ENCODE measurements around the gene SAMD4A. TPM values are rescaled to one million over a fixed set of nuclear protein-coding genes. Genes with fewer than 3 reads are reported as not detected.

SAMD4A gene
- total and polyA plus RNA-seq, 2 experiments from 2014 or later = 7.2 to 33.0 TPM

DNA sequence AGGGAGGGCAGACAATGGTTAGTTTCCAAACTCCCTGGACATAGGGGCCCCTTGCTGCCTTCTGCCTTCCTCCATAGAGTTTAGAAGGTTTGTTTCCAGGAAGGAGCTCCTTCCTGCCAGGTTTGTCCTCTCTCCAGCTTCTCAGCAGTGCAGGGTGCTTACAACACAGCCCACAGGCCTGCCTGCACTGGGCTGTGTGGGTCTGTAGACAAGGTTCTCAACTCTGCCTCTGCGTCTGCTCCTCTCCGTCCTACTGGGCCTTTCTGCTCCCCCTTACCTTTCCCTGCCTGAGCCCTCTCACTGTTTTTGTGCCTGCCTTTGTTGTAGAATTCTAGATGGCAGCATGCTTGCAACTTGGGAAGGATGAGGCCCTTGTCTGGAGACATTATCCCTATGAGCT is 124.0 kb downstream of the SAMD4A start:
- H3K4me2 ChIP-seq (ENCODE audit: unreplicated experiment) = no peak overlapping the region
- H3K9ac ChIP-seq = no peak overlapping the region
- H3K79me2 ChIP-seq (ENCODE audit: insufficient read depth) = peaks cover 91% of the 10 kb centered on the region
- no peak for DNase-seq
- H3K9me2 ChIP-seq (ENCODE audit: insufficient read depth) = no peaks in the 10 kb centered on the region
- no peaks in the 10 kb centered on the region; the same call in 1 of the 2 replicates for H4K20me1 ChIP-seq (ENCODE audit: insufficient read depth)
- H3K36me3 ChIP-seq (ENCODE audit: low read depth) = no peaks in the 10 kb centered on the region
- peaks cover 34% of the 10 kb centered on the region for H3K4me1 ChIP-seq (ENCODE audit: insufficient read depth)
- no peaks in the 10 kb centered on the region for H3K27me3 ChIP-seq (replicated peaks; ENCODE audit: insufficient read depth)
- H2AFZ ChIP-seq = no peak overlapping the region
- in situ Hi-C loops (cut with MboI) = no loop called here
- no peak for TF ChIP-seq EZH2phosphoT487 (IDR thresholded peaks at IDR 0.05; ENCODE audit: insufficient read depth, low read depth)
- no peak for TF ChIP-seq EZH2 (IDR thresholded peaks at IDR 0.05; ENCODE audit: insufficient read depth, poor library complexity, severe bottlenecking)
- no peaks in the 10 kb centered on the region for H3K9me3 ChIP-seq (ENCODE audit: low read depth)
- H3K27ac ChIP-seq = no peak overlapping the region
- WGBS, 2 experiments (ENCODE audit: low coverage in 1 of 2, low lambda C conversion rate in 2 of 2, missing lambda C conversion rate in 2 of 2) = 98 to 100% methylated on average over 2 of the region's 2 CpGs
- peaks cover 16% of the 10 kb centered on the region for H3F3A ChIP-seq (ENCODE audit: insufficient read depth)
- no peak overlapping the region for H3K4me3 ChIP-seq

DNA sequence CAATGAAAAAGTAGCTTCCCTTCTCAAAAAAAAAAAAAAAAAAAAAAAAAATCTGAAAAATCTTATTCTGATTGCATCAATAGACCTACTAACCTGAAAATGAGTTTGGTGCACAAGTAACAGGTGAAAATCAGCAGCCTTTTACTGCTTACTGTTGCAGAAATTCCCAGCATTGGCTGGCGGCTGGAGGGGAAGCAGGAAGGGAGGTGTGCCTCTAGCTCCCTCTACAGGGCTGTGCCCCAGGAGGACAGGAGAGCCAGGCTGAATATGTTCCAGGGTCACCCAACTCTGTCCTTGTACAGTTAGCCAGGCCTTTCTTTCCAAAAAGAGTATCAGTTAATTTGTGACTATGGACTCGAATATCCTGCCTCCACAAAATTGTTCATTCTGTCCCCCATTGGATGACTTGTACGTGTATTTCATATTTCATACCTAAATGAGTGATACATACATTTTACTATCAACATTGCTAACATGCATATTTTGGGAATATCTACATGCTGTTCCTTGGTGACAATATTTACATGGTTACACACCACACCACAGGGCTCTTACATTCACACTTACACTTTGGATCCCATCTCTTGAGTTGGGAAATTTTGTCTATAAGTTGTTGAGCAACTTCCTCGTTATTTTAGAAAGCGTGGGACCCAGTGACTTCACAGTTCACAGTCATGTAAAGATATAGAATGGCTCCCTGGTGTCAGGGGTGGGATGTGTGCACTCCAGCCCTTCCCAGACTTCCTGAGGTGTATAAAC is 124.8 kb downstream of the SAMD4A start:
- in situ Hi-C loops (cut with MboI) = no loop called here
- Histone ChIP-seq H3K4me3 (no peak overlapping the region), H3K4me1 (ENCODE audit: insufficient read depth) (peaks cover 26% of the 10 kb centered on the region), H3K9me3 (ENCODE audit: low read depth) (no peaks in the 10 kb centered on the region), H3K36me3 (ENCODE audit: low read depth) (no peaks in the 10 kb centered on the region), H2AFZ (no peak overlapping the region), H3K79me2 (ENCODE audit: insufficient read depth) (peaks cover 97% of the 10 kb centered on the region), H3K9me2 (ENCODE audit: insufficient read depth) (no peaks in the 10 kb centered on the region), H3K27ac (peak overlapping the region; percentile 53), H3K9ac (peak overlapping the region; percentile 40; the same call in 1 of the 2 replicates), H4K20me1 (ENCODE audit: insufficient read depth) (no peaks in the 10 kb centered on the region; the same call in 1 of the 2 replicates), H3K4me2 (ENCODE audit: unreplicated experiment) (no peak overlapping the region), H3F3A (ENCODE audit: insufficient read depth) (peaks cover 8% of the 10 kb centered on the region), H3K27me3 (replicated peaks; ENCODE audit: insufficient read depth) (no peaks in the 10 kb centered on the region)
- DNase-seq = peak; percentile 85
- TF ChIP-seq EZH2phosphoT487 (IDR thresholded peaks at IDR 0.05; ENCODE audit: insufficient read depth, low read depth) (no peak), EZH2 (IDR thresholded peaks at IDR 0.05; ENCODE audit: insufficient read depth, poor library complexity, severe bottlenecking) (no peak)
- WGBS, 2 experiments (ENCODE audit: low coverage in 1 of 2, low lambda C conversion rate in 2 of 2, missing lambda C conversion rate in 2 of 2) = 29% methylated on average over 5 of the region's 5 CpGs

DNA sequence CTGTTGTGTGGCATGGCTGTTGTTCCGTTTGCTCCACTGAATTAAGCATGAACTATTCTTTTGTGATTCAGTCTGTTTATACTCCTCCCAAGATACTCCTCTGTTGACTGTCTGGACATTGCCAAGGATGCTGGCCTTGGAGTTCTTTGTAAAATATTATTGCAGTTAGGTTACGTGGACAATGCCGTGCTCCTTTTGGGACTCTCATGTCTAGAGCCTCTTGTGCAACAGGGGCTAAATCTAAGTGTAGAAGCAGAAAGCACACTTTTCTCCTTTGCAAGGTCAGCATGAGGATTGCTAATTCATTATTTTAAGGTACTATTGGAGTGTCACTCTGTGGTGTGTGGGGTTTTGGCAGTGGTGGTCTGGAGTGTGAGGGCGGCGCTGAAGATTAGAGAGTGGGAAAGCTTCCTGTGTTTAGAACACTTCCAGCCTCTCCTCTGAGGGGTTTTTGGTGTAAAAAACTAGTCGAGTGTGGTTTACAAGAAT is 125.4 kb downstream of the SAMD4A start:
- H4K20me1 ChIP-seq (ENCODE audit: insufficient read depth) = no peaks in the 10 kb centered on the region; the same call in 1 of the 2 replicates
- 58 to 60% methylated on average over 6 of the region's 6 CpGs for WGBS, 2 experiments (ENCODE audit: low coverage in 1 of 2, low lambda C conversion rate in 2 of 2, missing lambda C conversion rate in 2 of 2)
- H3K79me2 ChIP-seq (ENCODE audit: insufficient read depth) = peaks cover 97% of the 10 kb centered on the region

DNA sequence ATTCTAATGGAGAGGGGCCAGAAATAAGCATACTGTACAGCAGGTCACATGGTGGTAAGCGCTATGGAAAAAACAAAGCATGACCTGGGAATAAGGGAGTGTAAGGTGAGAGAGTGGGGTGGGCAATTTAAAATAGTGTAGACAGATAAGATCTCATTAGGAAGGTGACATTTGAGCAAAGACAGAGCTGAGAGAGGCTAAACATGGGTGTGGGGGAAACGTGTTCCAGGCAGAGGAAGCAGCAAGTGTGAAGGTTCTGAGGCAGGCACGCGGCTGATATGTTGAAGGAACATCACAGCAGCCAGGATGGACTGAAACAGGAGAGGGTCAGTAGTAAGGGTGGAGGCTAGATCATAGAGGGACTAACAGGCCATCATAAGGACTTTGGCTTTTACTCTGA is 126.8 kb downstream of the SAMD4A start:
- H3K36me3 ChIP-seq (ENCODE audit: low read depth) = no peaks in the 10 kb centered on the region

More for the DNA sequence above, 125.4 kb downstream of the SAMD4A start:
- peaks cover 2% of the 10 kb centered on the region for H3F3A ChIP-seq (ENCODE audit: insufficient read depth)
- H3K4me1 ChIP-seq (ENCODE audit: insufficient read depth) = peaks cover 20% of the 10 kb centered on the region
- H3K4me3 ChIP-seq = no peak overlapping the region
- peak overlapping the region; percentile 53 for H3K27ac ChIP-seq
- no peaks in the 10 kb centered on the region for H3K9me2 ChIP-seq (ENCODE audit: insufficient read depth)
- no peak overlapping the region for H3K4me2 ChIP-seq (ENCODE audit: unreplicated experiment)
- in situ Hi-C loops (cut with MboI) = no loop called here
- H2AFZ ChIP-seq = no peak overlapping the region
- no peaks in the 10 kb centered on the region for H3K27me3 ChIP-seq (replicated peaks; ENCODE audit: insufficient read depth)
- no peak for TF ChIP-seq EZH2phosphoT487 (IDR thresholded peaks at IDR 0.05; ENCODE audit: insufficient read depth, low read depth)
- H3K9me3 ChIP-seq (ENCODE audit: low read depth) = no peaks in the 10 kb centered on the region
- no peak for DNase-seq
- H3K9ac ChIP-seq = peak overlapping the region; percentile 40; the same call in 1 of the 2 replicates
- no peaks in the 10 kb centered on the region for H3K36me3 ChIP-seq (ENCODE audit: low read depth)

More for the DNA sequence above, 126.8 kb downstream of the SAMD4A start:
- Histone ChIP-seq H3K27me3 (replicated peaks; ENCODE audit: insufficient read depth) (no peaks in the 10 kb centered on the region), H3K27ac (no peak overlapping the region), H3K4me1 (ENCODE audit: insufficient read depth) (peaks cover 10% of the 10 kb centered on the region), H3K4me3 (no peak overlapping the region), H3K9me3 (ENCODE audit: low read depth) (no peaks in the 10 kb centered on the region), H3K9ac (no peak overlapping the region), H3K9me2 (ENCODE audit: insufficient read depth) (no peaks in the 10 kb centered on the region), H3K4me2 (ENCODE audit: unreplicated experiment) (no peak overlapping the region), H4K20me1 (ENCODE audit: insufficient read depth) (no peaks in the 10 kb centered on the region; the same call in 1 of the 2 replicates), H3K79me2 (ENCODE audit: insufficient read depth) (peaks cover 94% of the 10 kb centered on the region), H3F3A (ENCODE audit: insufficient read depth) (no peaks in the 10 kb centered on the region; the same call in 1 of the 2 replicates), H2AFZ (no peak overlapping the region)
- 93 to 98% methylated on average over 4 of the region's 4 CpGs for WGBS, 2 experiments (ENCODE audit: low coverage in 1 of 2, low lambda C conversion rate in 2 of 2, missing lambda C conversion rate in 2 of 2)
- in situ Hi-C loops (cut with MboI) = no loop called here
- no peak for TF ChIP-seq EZH2 (IDR thresholded peaks at IDR 0.05; ENCODE audit: insufficient read depth, poor library complexity, severe bottlenecking)
- no peak for TF ChIP-seq EZH2phosphoT487 (IDR thresholded peaks at IDR 0.05; ENCODE audit: insufficient read depth, low read depth)
- no peak for DNase-seq
